RPMI7951 (cell line): Measurements from ENCODE around the gene SLC25A4. TPM values are rescaled to one million over a fixed set of nuclear protein-coding genes. Genes with fewer than 3 reads are reported as not detected.
"Not testable (repeated sequence)": the region's sequence is repeated elsewhere in the genome, so short reads cannot be mapped to it uniquely, and the experiment has no call there.

Experiments
- DNase-seq: peaks from one replicate; pipeline ENCODE4 v3.0.0-alpha.2; 2012; ENCODE audit warnings: low read depth
- total RNA-seq: library from RNA; depleted of rRNA; stranded (reverse); fragments of >200 nt; shearing (Covaris generic); gene quantifications from 2 replicates; pipeline ENCODE4 v1.2.3, GENCODE V29; 2014; rRNA removed

The SLC25A4 gene
- total RNA-seq, 1 experiment from 2014 or later = 9.0 TPM

- no peak for DNase-seq
These were observed 36.4 kb downstream of the SLC25A4 start for GRCh38 chr4:185179488-185179887.

- no peak for DNase-seq
These were observed 39.2 kb downstream of the SLC25A4 start for GRCh38 chr4:185182239-185182638.

DNA sequence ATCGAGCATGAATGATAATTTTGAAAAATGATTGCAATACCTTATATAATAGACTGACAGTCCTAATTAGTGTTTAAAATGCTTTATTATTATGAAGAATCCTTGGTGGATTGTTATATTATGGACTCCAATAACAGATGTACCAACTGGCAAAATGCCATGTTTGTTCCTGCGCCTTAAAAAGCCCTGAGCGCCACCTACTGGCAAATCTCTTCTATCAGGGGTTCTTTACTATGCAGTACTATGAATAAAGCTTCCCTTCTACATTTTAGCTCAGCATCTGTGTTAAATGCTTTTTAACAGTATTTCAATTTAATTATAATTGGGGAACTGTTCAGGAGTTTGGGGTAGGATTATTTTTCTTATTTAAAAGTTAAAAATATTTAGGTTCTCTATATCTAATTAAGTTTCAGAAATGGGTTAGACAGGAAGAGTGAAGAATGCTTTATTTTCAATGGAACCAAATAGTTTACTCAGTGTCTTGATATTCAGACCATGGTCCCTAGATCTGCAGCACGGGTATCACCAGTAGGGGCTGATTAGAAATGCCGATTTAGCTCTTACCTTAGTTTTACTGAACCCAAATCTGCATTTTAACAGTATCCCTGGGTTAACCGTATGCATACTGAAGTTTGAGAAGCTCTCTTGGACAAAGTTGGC lies 40.7 kb downstream of the SLC25A4 start:
- DNase-seq = peak; percentile 80

GRCh38 chr4:185186769-185187168 lies 43.7 kb downstream of the SLC25A4 start:
- DNase-seq = no peak

GRCh38 chr4:185189606-185190305 lies 46.7 kb downstream of the SLC25A4 start:
- no peak for DNase-seq

- no peak for DNase-seq
These were observed 47.3 kb downstream of the SLC25A4 start for GRCh38 chr4:185190306-185190856.

DNA sequence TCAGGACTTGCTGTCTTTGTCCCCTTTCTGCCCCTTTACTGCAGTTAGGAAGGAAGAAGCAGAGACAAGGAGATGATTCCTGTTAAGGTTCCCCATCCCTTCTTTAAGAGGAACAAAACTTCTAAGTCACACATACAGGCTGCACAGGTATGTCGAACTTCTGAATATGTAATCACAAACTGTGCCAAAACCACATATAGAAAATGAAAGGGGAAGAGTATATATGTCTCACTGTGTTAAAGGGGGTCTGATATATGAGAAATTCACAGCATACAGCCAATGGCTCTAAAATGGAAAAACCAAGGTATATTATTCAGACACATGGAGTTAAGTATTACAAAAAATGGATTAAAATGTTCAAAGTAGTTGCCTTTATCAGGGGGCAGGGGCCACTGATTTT lies 49.0 kb downstream of the SLC25A4 start:
- no peak for DNase-seq

GRCh38 chr4:185194924-185195888 lies 52.1 kb downstream of the SLC25A4 start:
- DNase-seq = no peak

- DNase-seq = no peak
These were observed 53.4 kb downstream of the SLC25A4 start for GRCh38 chr4:185196437-185196836.

GRCh38 chr4:185198189-185198588 lies 55.1 kb downstream of the SLC25A4 start:
- not testable (repeated sequence) for DNase-seq

Other genes starting within 250 kb of the SLC25A4 start
- gene HELT, start 124.8 kb upstream of the SLC25A4 start, total RNA-seq = not detected in 2 replicates
- gene CFAP97, start 60.7 kb downstream of the SLC25A4 start, total RNA-seq = 23.7 and 28.1 TPM in 2 replicates
- 16.1 and 18.3 TPM in 2 replicates for gene SNX25, start 66.3 kb downstream of the SLC25A4 start, total RNA-seq